KMS-11 (cell line): ENCODE results near the gene ZNF865.

Experiments
- H2AFZ ChIP-seq: fragments of 200-600 bp; sonication (generic); 2 replicates; pipeline ENCODE4 v1.6.1; 2016; ENCODE audit warnings: antibody characterized with exemption, mixed run types, low read depth
- H3K27ac ChIP-seq: fragments of 200-600 bp; sonication (generic); 2 replicates; pipeline ENCODE4 v1.6.1; 2016; ENCODE audit warnings: mild to moderate bottlenecking, mixed run types
- H3K27me3 ChIP-seq: fragments of 200-600 bp; sonication (generic); 2 replicates; pipeline ENCODE4 v1.6.1; 2017; ENCODE audit warnings: mild to moderate bottlenecking, low read depth, mixed run types, moderate library complexity; ENCODE audit not compliant: insufficient read depth
- H3K36me3 ChIP-seq: fragments of 200-600 bp; sonication (generic); 2 replicates; pipeline ENCODE4 v1.6.1; 2017; ENCODE audit warnings: mild to moderate bottlenecking, mixed run types; ENCODE audit not compliant: insufficient read depth
- H3K4me1 ChIP-seq: fragments of 200-600 bp; sonication (generic); 2 replicates; pipeline ENCODE4 v1.6.1; 2016; ENCODE audit warnings: mild to moderate bottlenecking, low read depth, mixed run types; ENCODE audit not compliant: poor library complexity, severe bottlenecking
- H3K4me2 ChIP-seq: fragments of 200-600 bp; sonication (generic); 2 replicates; pipeline ENCODE4 v1.7.0; 2016; ENCODE audit warnings: mild to moderate bottlenecking, mixed run types
- H3K4me3 ChIP-seq: fragments of 200-600 bp; sonication (generic); IDR thresholded peaks from 2 replicates; pipeline ENCODE4 v1.6.1; 2017; ENCODE audit warnings: low read depth, low read length, mixed read lengths; ENCODE audit not compliant: insufficient read depth
- H3K79me2 ChIP-seq: fragments of 200-600 bp; sonication (generic); 2 replicates; pipeline ENCODE4 v1.6.1; 2016; ENCODE audit warnings: low read depth, mixed run types; ENCODE audit not compliant: insufficient read depth
- H3K9ac ChIP-seq: fragments of 200-600 bp; sonication (generic); 2 replicates; pipeline ENCODE4 v1.6.1; 2016; ENCODE audit warnings: mild to moderate bottlenecking, mixed run types
- H4K20me1 ChIP-seq: fragments of 200-600 bp; sonication (generic); 2 replicates; pipeline ENCODE4 v1.6.1; 2016; ENCODE audit warnings: mild to moderate bottlenecking, mixed run types; ENCODE audit not compliant: insufficient read depth
- CTCF ChIP-seq: fragments of 200-600 bp; sonication (generic); conservative IDR thresholded peaks from 2 replicates; pipeline ENCODE4 v1.6.1; 2017; ENCODE audit warnings: low read depth, mild to moderate bottlenecking, antibody characterized with exemption, low read length, moderate library complexity, mixed read lengths

Gene ZNF865

GRCh38 chr19:55591555-55591954, 13.9 kb upstream of the ZNF865 start:
- H3K4me2 ChIP-seq: no peak overlapping the region
- H3K36me3 ChIP-seq: no peaks in the 10 kb centered on the region
- H3K27me3 ChIP-seq: peaks cover 5% of the 10 kb centered on the region

GRCh38 chr19:55592391-55593090, 12.9 kb upstream of the ZNF865 start:
- Histone ChIP-seq H3K27me3 (no peaks in the 10 kb centered on the region), H3K27ac (no peak overlapping the region), H3K4me3 (no peak overlapping the region), H4K20me1 (no peaks in the 10 kb centered on the region), H3K79me2 (no peaks in the 10 kb centered on the region), H3K36me3 (no peaks in the 10 kb centered on the region), H2AFZ (no peak overlapping the region), H3K4me2 (no peak overlapping the region), H3K4me1 (no peaks in the 10 kb centered on the region), H3K9ac (no peak overlapping the region)
- no peak for TF ChIP-seq CTCF

More at GRCh38 chr19:55591555-55591954, 13.9 kb upstream of the ZNF865 start:
- peaks cover 5% of the 10 kb centered on the region for H3K4me1 ChIP-seq
- TF ChIP-seq CTCF: no peak
- no peak overlapping the region for H3K9ac ChIP-seq
- no peak overlapping the region for H3K4me3 ChIP-seq
- no peaks in the 10 kb centered on the region for H3K79me2 ChIP-seq
- H2AFZ ChIP-seq: no peak overlapping the region
- no peak overlapping the region for H3K27ac ChIP-seq
- H4K20me1 ChIP-seq: no peaks in the 10 kb centered on the region

DNA sequence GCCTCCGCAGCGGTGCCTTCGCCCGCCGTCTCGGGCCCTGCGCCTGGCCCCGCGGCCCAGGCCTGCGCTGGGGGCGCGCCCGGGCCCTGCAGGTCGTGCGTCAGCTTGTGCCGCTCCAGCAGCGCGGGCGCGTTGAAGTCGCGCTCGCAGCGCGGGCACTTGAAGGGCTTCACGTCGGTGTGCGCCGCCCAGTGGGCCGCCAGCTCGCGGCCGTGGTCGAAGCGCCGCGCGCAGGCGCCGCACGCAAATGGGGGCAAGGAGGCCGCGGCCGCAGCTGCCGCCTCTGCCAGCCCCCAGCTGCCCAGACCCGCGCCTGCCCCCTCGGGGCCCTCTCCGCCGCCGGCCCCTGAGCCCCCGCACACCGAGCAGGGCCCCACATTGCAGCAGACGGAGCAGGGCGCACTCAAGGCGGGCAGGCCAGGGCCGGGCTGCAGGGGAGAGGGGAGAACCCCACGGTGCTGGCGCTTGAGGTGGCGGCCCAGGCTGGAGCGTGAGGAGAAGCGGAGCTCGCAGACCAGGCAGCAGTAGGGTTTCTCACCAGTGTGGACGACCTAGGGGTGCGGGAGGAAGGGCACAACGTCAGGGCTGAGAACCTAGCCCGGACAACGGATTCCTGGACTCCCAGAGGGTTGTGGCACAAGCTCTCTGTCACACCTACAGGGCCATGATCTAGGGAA, 12.2 kb upstream of the ZNF865 start:
- Histone ChIP-seq H3K36me3 (no peaks in the 10 kb centered on the region), H3K4me3 (no peak overlapping the region), H3K4me2 (no peak overlapping the region), H3K79me2 (no peaks in the 10 kb centered on the region), H4K20me1 (no peaks in the 10 kb centered on the region), H3K4me1 (no peaks in the 10 kb centered on the region), H3K9ac (no peak overlapping the region), H3K27ac (no peak overlapping the region), H3K27me3 (no peaks in the 10 kb centered on the region), H2AFZ (no peak overlapping the region)
- TF ChIP-seq CTCF: no peak

DNA sequence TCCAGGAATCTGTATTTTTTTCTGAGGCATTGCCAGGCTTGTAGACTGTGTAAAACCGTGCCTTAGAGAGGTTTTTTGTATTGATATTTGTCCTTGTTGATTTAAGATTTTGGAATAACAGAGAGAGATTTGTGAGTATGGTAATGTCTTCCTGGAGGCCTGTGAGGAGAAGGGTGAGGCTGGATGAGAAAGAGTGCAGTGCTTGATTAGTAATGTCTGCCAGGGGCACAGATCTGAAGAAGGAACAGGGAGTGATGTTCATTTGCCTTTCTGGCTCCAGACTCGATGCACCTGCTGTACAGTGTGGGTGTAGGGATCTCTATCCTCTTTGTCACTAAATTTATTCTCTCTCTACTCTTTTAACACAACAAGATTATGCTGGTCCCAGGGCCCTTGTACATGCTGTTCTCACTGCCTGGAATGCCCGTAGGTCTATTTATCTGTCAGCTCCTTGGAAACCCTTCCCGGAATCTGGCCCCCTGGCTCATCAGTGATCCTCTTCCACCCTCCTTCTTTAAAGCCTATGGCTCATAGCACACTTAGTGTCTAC, 10.4 kb upstream of the ZNF865 start:
- no peaks in the 10 kb centered on the region for H3K79me2 ChIP-seq
- no peak for TF ChIP-seq CTCF
- H2AFZ ChIP-seq: no peak overlapping the region
- H3K4me1 ChIP-seq: no peaks in the 10 kb centered on the region
- H3K9ac ChIP-seq: no peak overlapping the region
- no peak overlapping the region for H3K4me3 ChIP-seq
- H3K36me3 ChIP-seq: no peaks in the 10 kb centered on the region
- no peaks in the 10 kb centered on the region for H3K27me3 ChIP-seq
- H3K4me2 ChIP-seq: no peak overlapping the region
- no peaks in the 10 kb centered on the region for H4K20me1 ChIP-seq
- no peak overlapping the region for H3K27ac ChIP-seq
